Stimulated activated CD4-positive, alpha-beta T cell treated with anti-CD3 and anti-CD28 coated beads, Interleukin-1b, Interleukin-23, amount 100 ng/mL, for 4 hours (primary cell): ENCODE measurements around the gene TSBP1.
"Not testable (repeated sequence)": the region's sequence is repeated elsewhere in the genome, so short reads cannot be mapped to it uniquely, and the experiment has no call there.

ENCODE experiments used
- DNase-seq, 2 donors: peaks; one replicate each; pipeline ENCODE4 v3.0.0-alpha.2; 2020; ENCODE audit warnings: low read depth in 2 of 2

The TSBP1 gene

DNA sequence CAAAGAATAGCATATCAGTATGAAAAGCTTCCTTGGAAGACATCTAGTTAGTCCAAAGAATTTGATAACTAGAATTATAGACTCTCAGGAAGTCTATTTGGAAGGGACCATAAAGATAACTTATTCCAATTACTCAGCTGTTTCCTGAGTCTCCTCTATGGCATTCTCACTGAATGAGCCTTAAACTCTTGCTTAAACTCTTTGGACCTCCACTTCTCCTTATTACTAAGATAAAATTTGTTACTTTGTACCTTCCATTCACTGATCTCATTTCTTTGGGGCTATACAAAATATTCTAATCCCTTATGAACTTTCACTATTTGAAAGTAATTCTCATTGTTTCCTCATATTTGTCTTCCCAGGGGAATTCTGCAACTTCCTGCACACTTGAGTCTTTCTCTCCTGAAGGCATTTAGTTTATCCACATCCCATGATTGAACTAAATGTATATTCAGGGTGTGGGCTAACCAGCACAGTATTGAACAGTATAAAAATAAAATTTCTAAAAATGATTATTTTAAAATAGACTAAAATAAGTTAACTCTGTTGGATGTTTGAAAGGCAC is 80.7 kb downstream of the TSBP1 start:
- no peak for DNase-seq

DNA sequence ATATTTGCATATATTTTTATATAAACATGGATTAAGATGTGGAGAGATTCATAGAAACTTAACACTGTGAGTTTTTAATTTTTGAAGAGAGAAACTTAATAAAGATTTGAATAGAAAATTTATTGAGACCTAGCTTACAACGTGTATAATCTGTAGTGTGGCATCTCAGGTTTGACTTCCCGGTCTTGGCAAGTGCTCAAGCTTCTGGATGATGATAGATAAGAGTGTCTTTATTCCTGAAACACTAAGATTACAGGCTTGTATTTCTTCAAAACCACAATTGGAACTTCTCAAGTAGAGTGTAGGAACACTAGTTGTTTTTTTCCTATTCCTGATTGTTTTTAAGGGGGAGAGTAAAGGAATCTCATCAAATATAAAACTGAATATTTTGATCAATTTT is 83.3 kb downstream of the TSBP1 start:
- no peak for DNase-seq

DNA sequence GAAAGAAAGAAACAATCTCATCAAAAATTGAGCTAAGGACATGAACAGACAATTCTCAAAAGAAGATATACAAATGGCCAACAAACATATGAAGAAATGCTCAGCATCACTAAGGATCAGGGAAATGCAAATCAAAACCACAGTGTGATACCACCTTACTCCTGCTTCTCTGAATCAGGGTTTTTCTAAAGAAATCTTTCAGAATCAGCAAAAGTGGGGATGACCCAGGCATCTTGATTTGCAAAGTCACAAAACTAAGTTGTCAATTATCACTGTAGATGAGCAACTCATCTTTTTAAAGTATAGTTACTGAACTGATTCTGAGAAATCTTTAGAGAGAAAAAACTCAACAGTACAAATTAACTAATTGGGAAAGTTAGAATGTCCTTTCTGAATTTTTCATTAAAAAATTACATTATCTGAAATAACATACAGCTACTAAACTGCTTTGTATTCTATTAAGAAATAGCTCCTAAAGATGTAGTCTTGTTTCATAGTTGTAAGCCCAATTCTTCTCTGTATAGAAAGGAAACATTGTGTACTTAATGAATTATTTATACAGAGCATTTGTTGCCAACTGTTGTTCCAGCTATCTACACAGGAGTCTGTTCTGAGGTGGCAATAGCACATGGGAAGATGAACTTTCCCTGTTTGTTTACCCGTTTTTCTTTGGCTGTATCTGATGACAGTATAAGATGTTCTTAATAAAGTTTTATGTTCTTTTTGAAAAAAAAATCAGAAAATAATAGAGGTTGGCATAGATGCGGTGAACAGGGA is 97.7 kb downstream of the TSBP1 start:
- not testable (repeated sequence) for DNase-seq

GRCh38 chr6:32271429-32271828 is 100.3 kb downstream of the TSBP1 start:
- no peak for DNase-seq

DNA sequence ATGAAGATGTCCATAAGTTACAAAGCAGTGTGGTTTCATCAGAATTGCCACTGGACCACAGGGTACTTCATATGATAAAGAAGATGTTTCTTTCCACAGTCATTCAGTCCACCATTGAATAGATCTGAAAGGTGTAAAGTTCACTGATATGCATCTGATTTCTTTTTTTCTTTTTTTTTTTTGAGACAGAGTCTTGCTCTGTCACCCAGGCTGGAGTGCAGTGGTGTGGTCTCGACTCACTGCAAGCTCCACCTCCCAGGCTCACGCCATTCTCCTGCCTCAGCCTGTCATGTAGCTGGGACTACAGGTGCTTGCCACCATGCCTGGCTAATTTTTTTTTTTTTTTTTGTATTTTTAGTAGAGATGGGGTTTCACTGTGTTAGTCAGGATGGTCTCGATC is 103.2 kb downstream of the TSBP1 start:
- DNase-seq = not testable (repeated sequence)

GRCh38 chr6:32267035-32267434 is 104.7 kb downstream of the TSBP1 start:
- no peak for DNase-seq

- not testable (repeated sequence) for DNase-seq
Observed at GRCh38 chr6:32257262-32257661, 114.4 kb downstream of the TSBP1 start.

DNA sequence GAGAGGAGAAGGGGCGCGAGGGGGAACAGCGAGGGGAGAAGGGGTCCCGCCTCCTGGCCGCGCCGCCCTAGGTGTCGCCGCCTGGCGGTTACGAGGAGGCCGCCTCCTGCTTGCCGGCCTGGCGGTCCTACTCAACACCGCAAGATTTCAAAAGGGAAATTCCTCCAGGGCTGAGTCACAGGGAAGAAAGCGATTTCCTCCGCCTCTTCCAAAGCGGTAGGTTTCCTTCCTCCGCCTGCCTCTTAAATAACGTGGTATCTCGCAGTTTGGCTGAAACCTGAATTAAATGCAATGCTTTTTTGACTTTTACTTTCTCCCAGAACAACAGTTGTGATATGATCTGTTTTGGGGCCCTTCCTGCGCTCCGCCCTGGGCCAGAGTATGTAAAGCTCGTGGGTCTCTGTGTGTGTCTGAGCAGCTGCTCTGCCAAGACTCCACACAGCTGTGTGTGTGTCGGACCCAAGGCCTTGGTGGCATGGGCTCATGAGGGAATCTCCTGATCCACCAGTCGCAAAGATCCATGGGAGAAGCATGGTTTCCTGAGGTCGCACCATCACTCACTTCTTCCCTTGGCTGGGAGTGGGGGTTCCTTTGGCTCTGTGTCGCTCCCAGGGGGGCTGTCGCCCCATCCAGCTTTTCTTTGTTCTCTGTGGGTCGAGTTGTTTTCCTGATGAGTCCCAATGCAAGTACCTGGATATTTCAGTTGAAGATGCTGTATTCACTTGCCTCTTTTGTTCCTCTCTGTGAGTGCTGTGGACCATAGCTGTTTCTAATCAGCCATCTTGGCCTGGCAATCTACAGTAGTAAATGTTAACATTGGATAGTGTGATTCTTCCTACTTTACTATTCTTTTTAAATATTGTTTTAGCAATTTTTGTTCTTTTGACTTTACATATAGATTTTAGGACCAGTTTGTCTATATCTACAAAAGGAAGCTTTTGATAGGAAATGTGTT is 116.2 kb downstream of the TSBP1 start:
- peak; percentile 53 to 65 for DNase-seq

DNA sequence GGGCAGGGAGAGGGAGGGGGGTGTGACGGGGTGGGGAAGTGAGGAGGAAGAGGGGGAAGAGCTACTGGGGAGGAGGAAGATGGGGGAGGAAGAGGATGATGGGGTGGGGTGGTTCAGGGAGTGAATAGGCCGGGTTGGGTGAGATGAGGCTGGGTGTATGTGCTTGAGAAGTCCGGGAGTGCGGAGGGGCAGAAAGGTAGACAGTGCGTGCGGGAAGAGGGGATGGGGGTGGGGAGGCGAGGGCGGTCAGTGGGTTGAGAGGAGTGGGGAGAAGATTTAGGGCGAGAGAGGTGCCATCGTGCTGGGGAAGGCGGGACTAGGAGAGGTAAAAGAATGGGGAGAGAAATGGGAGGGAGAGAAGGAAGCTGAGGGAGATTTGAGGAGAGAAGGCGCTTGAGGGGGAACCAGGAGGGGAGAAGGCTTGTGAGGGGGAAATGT is 116.9 kb downstream of the TSBP1 start:
- no peak for DNase-seq

DNA sequence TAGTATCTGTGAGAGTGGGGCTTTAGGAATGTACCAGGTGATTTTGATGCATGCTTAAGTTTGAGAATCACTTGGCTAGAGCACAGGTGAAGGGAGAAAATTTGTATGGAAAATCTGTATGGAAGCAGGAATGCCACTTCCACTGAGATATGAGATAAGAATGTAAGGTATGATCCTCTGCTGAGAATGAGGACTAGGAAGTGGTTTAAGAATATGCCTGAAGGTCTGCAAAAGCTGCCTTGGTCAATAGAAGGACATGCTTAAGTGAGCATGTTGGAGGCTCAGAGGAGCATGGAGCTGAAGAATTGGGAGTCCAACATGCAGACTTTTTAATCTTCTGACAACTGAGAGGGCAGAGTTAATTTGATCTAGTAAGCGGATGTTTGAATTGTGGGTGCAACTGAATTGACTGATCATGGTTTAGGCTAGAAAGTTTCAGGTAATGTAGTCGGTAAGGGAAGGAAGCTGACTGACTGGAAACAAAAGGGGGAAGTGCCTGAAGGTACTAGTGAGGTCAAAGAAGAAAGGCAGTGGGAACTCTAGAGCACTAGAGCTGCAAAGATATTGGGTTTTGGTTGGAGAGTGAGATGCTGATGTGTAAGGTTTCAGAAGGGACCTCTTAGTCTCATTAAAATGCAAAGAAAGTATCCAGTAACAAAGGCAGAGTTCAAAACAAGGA is 119.2 kb downstream of the TSBP1 start:
- no peak for DNase-seq

- no peak for DNase-seq
Observed at GRCh38 chr6:32249262-32249661, 122.4 kb downstream of the TSBP1 start.

- DNase-seq = no peak
Observed at GRCh38 chr6:32247401-32247800, 124.3 kb downstream of the TSBP1 start.

- DNase-seq = peak; percentile 65 to 71
Observed at GRCh38 chr6:32244946-32245398, 126.7 kb downstream of the TSBP1 start.

DNA sequence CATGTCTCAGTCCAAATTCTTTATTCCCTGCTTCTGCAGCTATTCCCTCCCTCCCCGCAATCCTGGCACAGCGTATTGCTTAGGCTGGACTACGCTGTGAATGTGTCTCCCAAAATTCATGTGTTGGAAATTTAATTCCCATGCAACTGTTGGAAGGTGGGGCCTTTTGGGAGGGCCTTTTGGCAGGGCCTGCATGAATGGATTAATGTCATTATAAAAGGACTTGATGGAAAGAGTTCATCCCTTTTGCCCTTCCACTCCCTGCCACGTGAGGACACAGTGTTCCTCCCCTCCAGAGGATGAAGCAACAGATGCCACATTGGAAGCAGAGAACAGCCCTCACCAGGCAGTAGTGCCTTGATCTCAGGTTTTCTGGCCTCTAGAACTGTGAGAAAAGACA is 127.4 kb downstream of the TSBP1 start:
- no peak for DNase-seq
